ENCODE measurements around the gene PTOV1. TPM values are rescaled to one million over a fixed set of nuclear protein-coding genes. Genes with fewer than 3 reads are reported as not detected.

Gene PTOV1
- total and polyA plus RNA-seq, 2 of the 13 experiments (the other 11 are each of a cell fraction or from before 2014, with no cell fraction given) = 63.5 to 68.5 TPM

DNA sequence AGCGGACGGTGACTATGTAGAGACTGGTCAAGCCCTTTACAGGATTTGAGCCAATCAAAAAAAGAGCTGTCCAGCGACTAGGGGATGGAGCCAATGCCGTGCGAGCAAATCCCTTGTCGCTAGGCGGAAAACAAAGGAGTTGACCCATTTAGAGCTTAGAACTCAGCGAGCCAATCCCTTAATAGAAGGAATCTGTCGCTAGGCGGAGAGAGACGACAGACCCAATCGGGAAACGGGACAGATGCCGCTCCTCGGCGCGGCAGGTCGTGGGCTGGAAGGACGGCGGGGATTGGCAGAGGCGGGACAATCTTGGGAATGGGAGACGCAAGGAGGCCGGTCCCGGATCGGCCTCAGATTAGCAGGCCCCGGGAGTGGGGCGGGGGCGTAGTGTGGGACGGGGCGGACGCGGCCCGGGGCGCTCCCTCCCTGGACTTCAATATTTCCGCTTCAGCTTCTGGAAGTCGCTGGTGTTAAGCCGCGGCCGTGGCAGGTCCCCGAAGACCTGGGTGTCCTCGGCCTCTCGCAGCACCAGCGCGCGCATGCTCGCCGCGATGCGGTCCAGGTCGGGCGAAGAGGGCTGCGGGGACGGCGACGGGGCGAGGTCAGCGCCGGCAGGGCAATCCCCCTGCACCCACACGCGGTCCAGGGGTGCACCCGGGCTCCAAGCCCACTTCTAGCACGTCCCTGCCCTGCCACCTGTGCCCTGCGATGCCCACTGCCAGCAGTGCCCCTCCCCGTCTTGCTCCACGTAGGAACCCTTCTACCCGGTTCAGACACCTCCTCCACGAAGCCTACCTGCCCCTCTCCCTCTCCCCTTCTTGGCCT lies 18.7 kb downstream of the PTOV1 start (continued):
- peak; percentile 83 for TF ChIP-seq POLR2G (IDR thresholded peaks at IDR 0.05; ENCODE audit: low read depth, low read length)
- TF ChIP-seq ARHGAP35 (CRISPR knock-in tag; IDR thresholded peaks at IDR 0.05; ENCODE audit: borderline replicate concordance) = no peak; the same call in none of the 2 replicates
- TF ChIP-seq EHMT2 (IDR thresholded peaks at IDR 0.05; ENCODE audit: borderline replicate concordance, low read depth, low read length) = no peak; the same call in 1 of the 2 replicates
- peak; percentile 61 for TF ChIP-seq POLR2AphosphoS5 (IDR thresholded peaks at IDR 0.05; ENCODE audit: low read depth, low read length)
- TF ChIP-seq PITX1 (CRISPR knock-in tag; IDR thresholded peaks at IDR 0.05) = no peak
- TF ChIP-seq MTF2 (CRISPR knock-in tag; IDR thresholded peaks at IDR 0.05; ENCODE audit: borderline replicate concordance) = peak; percentile 38; the same call in 1 of the 2 replicates
- TF ChIP-seq PRPF4 (IDR thresholded peaks at IDR 0.05; ENCODE audit: low read depth, low read length, poor library complexity, severe bottlenecking) = no peak
- TF ChIP-seq THAP11 (CRISPR knock-in tag; IDR thresholded peaks at IDR 0.05) = peak; percentile 84
- peak; percentile 34; the same call in 1 of the 2 replicates for TF ChIP-seq TBX3 (IDR thresholded peaks at IDR 0.05; ENCODE audit: borderline replicate concordance)
- peak; percentile 84 for TF ChIP-seq KAT8 (CRISPR knock-in tag; IDR thresholded peaks at IDR 0.05)
- TF ChIP-seq, protein P1, sequence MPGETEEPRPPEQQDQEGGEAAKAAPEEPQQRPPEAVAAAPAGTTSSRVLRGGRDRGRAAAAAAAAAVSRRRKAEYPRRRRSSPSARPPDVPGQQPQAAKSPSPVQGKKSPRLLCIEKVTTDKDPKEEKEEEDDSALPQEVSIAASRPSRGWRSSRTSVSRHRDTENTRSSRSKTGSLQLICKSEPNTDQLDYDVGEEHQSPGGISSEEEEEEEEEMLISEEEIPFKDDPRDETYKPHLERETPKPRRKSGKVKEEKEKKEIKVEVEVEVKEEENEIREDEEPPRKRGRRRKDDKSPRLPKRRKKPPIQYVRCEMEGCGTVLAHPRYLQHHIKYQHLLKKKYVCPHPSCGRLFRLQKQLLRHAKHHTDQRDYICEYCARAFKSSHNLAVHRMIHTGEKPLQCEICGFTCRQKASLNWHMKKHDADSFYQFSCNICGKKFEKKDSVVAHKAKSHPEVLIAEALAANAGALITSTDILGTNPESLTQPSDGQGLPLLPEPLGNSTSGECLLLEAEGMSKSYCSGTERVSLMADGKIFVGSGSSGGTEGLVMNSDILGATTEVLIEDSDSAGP (CRISPR knock-in tag; IDR thresholded peaks at IDR 0.05; ENCODE audit: borderline replicate concordance) = no peak; the same call in 1 of the 2 replicates
- TF ChIP-seq, protein P2, sequence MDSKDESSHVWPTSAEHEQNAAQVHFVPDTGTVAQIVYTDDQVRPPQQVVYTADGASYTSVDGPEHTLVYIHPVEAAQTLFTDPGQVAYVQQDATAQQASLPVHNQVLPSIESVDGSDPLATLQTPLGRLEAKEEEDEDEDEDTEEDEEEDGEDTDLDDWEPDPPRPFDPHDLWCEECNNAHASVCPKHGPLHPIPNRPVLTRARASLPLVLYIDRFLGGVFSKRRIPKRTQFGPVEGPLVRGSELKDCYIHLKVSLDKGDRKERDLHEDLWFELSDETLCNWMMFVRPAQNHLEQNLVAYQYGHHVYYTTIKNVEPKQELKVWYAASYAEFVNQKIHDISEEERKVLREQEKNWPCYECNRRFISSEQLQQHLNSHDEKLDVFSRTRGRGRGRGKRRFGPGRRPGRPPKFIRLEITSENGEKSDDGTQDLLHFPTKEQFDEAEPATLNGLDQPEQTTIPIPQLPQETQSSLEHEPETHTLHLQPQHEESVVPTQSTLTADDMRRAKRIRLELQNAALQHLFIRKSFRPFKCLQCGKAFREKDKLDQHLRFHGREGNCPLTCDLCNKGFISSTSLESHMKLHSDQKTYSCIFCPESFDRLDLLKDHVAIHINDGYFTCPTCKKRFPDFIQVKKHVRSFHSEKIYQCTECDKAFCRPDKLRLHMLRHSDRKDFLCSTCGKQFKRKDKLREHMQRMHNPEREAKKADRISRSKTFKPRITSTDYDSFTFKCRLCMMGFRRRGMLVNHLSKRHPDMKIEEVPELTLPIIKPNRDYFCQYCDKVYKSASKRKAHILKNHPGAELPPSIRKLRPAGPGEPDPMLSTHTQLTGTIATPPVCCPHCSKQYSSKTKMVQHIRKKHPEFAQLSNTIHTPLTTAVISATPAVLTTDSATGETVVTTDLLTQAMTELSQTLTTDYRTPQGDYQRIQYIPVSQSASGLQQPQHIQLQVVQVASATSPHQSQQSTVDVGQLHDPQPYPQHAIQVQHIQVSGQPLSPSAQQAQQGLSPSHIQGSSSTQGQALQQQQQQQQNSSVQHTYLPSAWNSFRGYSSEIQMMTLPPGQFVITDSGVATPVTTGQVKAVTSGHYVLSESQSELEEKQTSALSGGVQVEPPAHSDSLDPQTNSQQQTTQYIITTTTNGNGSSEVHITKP (CRISPR knock-in tag; IDR thresholded peaks at IDR 0.05; ENCODE audit: low read depth) = no peak
- no peak for TF ChIP-seq ZNF780A (CRISPR knock-in tag; IDR thresholded peaks at IDR 0.05)
- TF ChIP-seq ZNF24 (IDR thresholded peaks at IDR 0.05) = no peak
- TF ChIP-seq ZNF138 (CRISPR knock-in tag; IDR thresholded peaks at IDR 0.05; ENCODE audit: low read depth) = no peak
- no peak for TF ChIP-seq SKI (IDR thresholded peaks at IDR 0.05; ENCODE audit: partially characterized antibody)
- no peak for TF ChIP-seq SYNCRIP (IDR thresholded peaks at IDR 0.05; ENCODE audit: insufficient read depth, low read depth, low read length)
- TF ChIP-seq MBD4 (IDR thresholded peaks at IDR 0.05; ENCODE audit: borderline replicate concordance, low read length) = no peak
- peak; percentile 34; the same call in 1 of the 3 replicates for TF ChIP-seq MXI1 (IDR thresholded peaks at IDR 0.05; ENCODE audit: borderline replicate concordance, low read depth, low read length)
- TF ChIP-seq, protein P3, sequence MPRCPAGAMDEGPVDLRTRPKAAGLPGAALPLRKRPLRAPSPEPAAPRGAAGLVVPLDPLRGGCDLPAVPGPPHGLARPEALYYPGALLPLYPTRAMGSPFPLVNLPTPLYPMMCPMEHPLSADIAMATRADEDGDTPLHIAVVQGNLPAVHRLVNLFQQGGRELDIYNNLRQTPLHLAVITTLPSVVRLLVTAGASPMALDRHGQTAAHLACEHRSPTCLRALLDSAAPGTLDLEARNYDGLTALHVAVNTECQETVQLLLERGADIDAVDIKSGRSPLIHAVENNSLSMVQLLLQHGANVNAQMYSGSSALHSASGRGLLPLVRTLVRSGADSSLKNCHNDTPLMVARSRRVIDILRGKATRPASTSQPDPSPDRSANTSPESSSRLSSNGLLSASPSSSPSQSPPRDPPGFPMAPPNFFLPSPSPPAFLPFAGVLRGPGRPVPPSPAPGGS (CRISPR knock-in tag; IDR thresholded peaks at IDR 0.05) = no peak
- no peak for TF ChIP-seq SUZ12 (IDR thresholded peaks at IDR 0.05; ENCODE audit: low read depth, low read length)
- no peak for TF ChIP-seq CENPT (CRISPR knock-in tag; IDR thresholded peaks at IDR 0.05; ENCODE audit: low read depth)
- peak; percentile 77; the same call in 1 of the 2 replicates for TF ChIP-seq ZFP41 (CRISPR knock-in tag; IDR thresholded peaks at IDR 0.05; ENCODE audit: borderline replicate concordance)

Data from HepG2 (cell line).